Measurements from ENCODE around the gene COL9A3.
"Not testable (repeated sequence)": the region's sequence is repeated elsewhere in the genome, so short reads cannot be mapped to it uniquely, and the experiment has no call there.

Gene COL9A3

GRCh38 chr20:62858058-62858830 lies 41.4 kb downstream of the COL9A3 start:
- Histone ChIP-seq H3K36me3 (ENCODE audit: control insufficient read depth, insufficient read depth, low read length) (peaks cover 37% of the 10 kb centered on the region), H3K27ac (ENCODE audit: low read depth, low read length) (no peak overlapping the region), H3K4me3 (ENCODE audit: low read depth, low read length) (no peak overlapping the region), H3K4me1 (ENCODE audit: control insufficient read depth, insufficient read depth, low read length) (peaks cover 17% of the 10 kb centered on the region), H3K27me3 (ENCODE audit: control insufficient read depth, insufficient read depth, low read length) (no peaks in the 10 kb centered on the region), H3K9ac (ENCODE audit: low read length) (no peak overlapping the region), H3K9me3 (ENCODE audit: control insufficient read depth, insufficient read depth, low read depth, low read length) (no peaks in the 10 kb centered on the region)

- no peaks in the 10 kb centered on the region for H3K9me3 ChIP-seq (ENCODE audit: control insufficient read depth, insufficient read depth, low read depth, low read length)
- peaks cover 23% of the 10 kb centered on the region for H3K36me3 ChIP-seq (ENCODE audit: control insufficient read depth, insufficient read depth, low read length)
- H3K4me1 ChIP-seq (ENCODE audit: control insufficient read depth, insufficient read depth, low read length), result peaks cover 17% of the 10 kb centered on the region
- H3K4me3 ChIP-seq (ENCODE audit: low read depth, low read length), result peak overlapping the region; percentile 45
- H3K9ac ChIP-seq (ENCODE audit: low read length), result no peak overlapping the region
- no peak overlapping the region for H3K27ac ChIP-seq (ENCODE audit: low read depth, low read length)
- H3K27me3 ChIP-seq (ENCODE audit: control insufficient read depth, insufficient read depth, low read length), result no peaks in the 10 kb centered on the region
Observed at GRCh38 chr20:62859721-62860120, 42.9 kb downstream of the COL9A3 start.

- no peaks in the 10 kb centered on the region for H3K27me3 ChIP-seq (ENCODE audit: control insufficient read depth, insufficient read depth, low read length)
- H3K4me1 ChIP-seq (ENCODE audit: control insufficient read depth, insufficient read depth, low read length), result peaks cover 17% of the 10 kb centered on the region
- H3K9me3 ChIP-seq (ENCODE audit: control insufficient read depth, insufficient read depth, low read depth, low read length), result no peaks in the 10 kb centered on the region
- no peak overlapping the region for H3K27ac ChIP-seq (ENCODE audit: low read depth, low read length)
- peaks cover 16% of the 10 kb centered on the region for H3K36me3 ChIP-seq (ENCODE audit: control insufficient read depth, insufficient read depth, low read length)
- peak overlapping the region; percentile 2 for H3K9ac ChIP-seq (ENCODE audit: low read length)
- peak overlapping the region; percentile 45 for H3K4me3 ChIP-seq (ENCODE audit: low read depth, low read length)
Observed at GRCh38 chr20:62860391-62860923, 43.6 kb downstream of the COL9A3 start.

- Histone ChIP-seq H3K9ac (ENCODE audit: low read length) (peak overlapping the region; percentile 77), H3K27me3 (ENCODE audit: control insufficient read depth, insufficient read depth, low read length) (no peaks in the 10 kb centered on the region), H3K36me3 (ENCODE audit: control insufficient read depth, insufficient read depth, low read length) (peaks cover 15% of the 10 kb centered on the region), H3K27ac (ENCODE audit: low read depth, low read length) (no peak overlapping the region), H3K4me1 (ENCODE audit: control insufficient read depth, insufficient read depth, low read length) (peaks cover 17% of the 10 kb centered on the region), H3K9me3 (ENCODE audit: control insufficient read depth, insufficient read depth, low read depth, low read length) (no peaks in the 10 kb centered on the region), H3K4me3 (ENCODE audit: low read depth, low read length) (peak overlapping the region; percentile 81)
Observed at GRCh38 chr20:62860924-62861691, 44.3 kb downstream of the COL9A3 start.

GRCh38 chr20:62861726-62862336 lies 45.0 kb downstream of the COL9A3 start, which contains the start of gene TCFL5:
Gene TCFL5 (minus strand): TSS chr20:62861822. CDS start chr20:62861670, 152 bp downstream.
- Histone ChIP-seq H3K27ac (ENCODE audit: low read depth, low read length) (no peak within 1 kb of the TSS), H3K9ac (ENCODE audit: low read length) (peak within 1 kb of the TSS; percentile 77), H3K4me3 (ENCODE audit: low read depth, low read length) (peak within 1 kb of the TSS; percentile 81), H3K4me1 (ENCODE audit: control insufficient read depth, insufficient read depth, low read length) (peaks cover 17% of the 10 kb centered on the region), H3K27me3 (ENCODE audit: control insufficient read depth, insufficient read depth, low read length) (no peaks in the 10 kb centered on the region), H3K36me3 (ENCODE audit: control insufficient read depth, insufficient read depth, low read length) (peaks cover 12% of the 10 kb centered on the region), H3K9me3 (ENCODE audit: control insufficient read depth, insufficient read depth, low read depth, low read length) (no peaks in the 10 kb centered on the region)

GRCh38 chr20:62864207-62864606 lies 47.4 kb downstream of the COL9A3 start:
- no peak overlapping the region for H3K4me3 ChIP-seq (ENCODE audit: low read depth, low read length)
- no peaks in the 10 kb centered on the region for H3K27me3 ChIP-seq (ENCODE audit: control insufficient read depth, insufficient read depth, low read length)
- peaks cover 17% of the 10 kb centered on the region for H3K4me1 ChIP-seq (ENCODE audit: control insufficient read depth, insufficient read depth, low read length)
- H3K9ac ChIP-seq (ENCODE audit: low read length), result no peak overlapping the region
- no peaks in the 10 kb centered on the region for H3K9me3 ChIP-seq (ENCODE audit: control insufficient read depth, insufficient read depth, low read depth, low read length)
- H3K36me3 ChIP-seq (ENCODE audit: control insufficient read depth, insufficient read depth, low read length), result no peaks in the 10 kb centered on the region
- H3K27ac ChIP-seq (ENCODE audit: low read depth, low read length), result no peak overlapping the region

GRCh38 chr20:62872184-62872847 lies 55.5 kb downstream of the COL9A3 start:
- Histone ChIP-seq H3K4me1 (ENCODE audit: control insufficient read depth, insufficient read depth, low read length) (peaks cover 11% of the 10 kb centered on the region; the same call in 1 of the 2 replicates), H3K27ac (ENCODE audit: low read depth, low read length) (no peak overlapping the region), H3K36me3 (ENCODE audit: control insufficient read depth, insufficient read depth, low read length) (no peaks in the 10 kb centered on the region), H3K9me3 (ENCODE audit: control insufficient read depth, insufficient read depth, low read depth, low read length) (no peaks in the 10 kb centered on the region), H3K4me3 (ENCODE audit: low read depth, low read length) (no peak overlapping the region), H3K27me3 (ENCODE audit: control insufficient read depth, insufficient read depth, low read length) (no peaks in the 10 kb centered on the region), H3K9ac (ENCODE audit: low read length) (no peak overlapping the region)

GRCh38 chr20:62872862-62873261 lies 56.0 kb downstream of the COL9A3 start:
- no peaks in the 10 kb centered on the region for H3K36me3 ChIP-seq (ENCODE audit: control insufficient read depth, insufficient read depth, low read length)
- H3K4me3 ChIP-seq (ENCODE audit: low read depth, low read length), result no peak overlapping the region
- no peak overlapping the region for H3K9ac ChIP-seq (ENCODE audit: low read length)
- H3K27ac ChIP-seq (ENCODE audit: low read depth, low read length), result no peak overlapping the region
- H3K4me1 ChIP-seq (ENCODE audit: control insufficient read depth, insufficient read depth, low read length), result peaks cover 11% of the 10 kb centered on the region; the same call in 1 of the 2 replicates
- no peaks in the 10 kb centered on the region for H3K9me3 ChIP-seq (ENCODE audit: control insufficient read depth, insufficient read depth, low read depth, low read length)
- no peaks in the 10 kb centered on the region for H3K27me3 ChIP-seq (ENCODE audit: control insufficient read depth, insufficient read depth, low read length)

GRCh38 chr20:62873280-62873679 lies 56.4 kb downstream of the COL9A3 start:
- H3K4me3 ChIP-seq (ENCODE audit: low read depth, low read length), result no peak overlapping the region
- H3K27ac ChIP-seq (ENCODE audit: low read depth, low read length), result no peak overlapping the region
- H3K9me3 ChIP-seq (ENCODE audit: control insufficient read depth, insufficient read depth, low read depth, low read length), result no peaks in the 10 kb centered on the region

GRCh38 chr20:62873681-62874031 lies 56.8 kb downstream of the COL9A3 start:
- H3K27me3 ChIP-seq (ENCODE audit: control insufficient read depth, insufficient read depth, low read length); H3K9ac ChIP-seq (ENCODE audit: low read length); H3K36me3 ChIP-seq (ENCODE audit: control insufficient read depth, insufficient read depth, low read length); H3K27ac ChIP-seq (ENCODE audit: low read depth, low read length); H3K9me3 ChIP-seq (ENCODE audit: control insufficient read depth, insufficient read depth, low read depth, low read length): not testable (repeated sequence)
- H3K4me1 ChIP-seq (ENCODE audit: control insufficient read depth, insufficient read depth, low read length), result peaks cover 17% of the 10 kb centered on the region
- 0 out of 2 replicates have a peak overlapping the region, but pooled peaks have one; percentile 25 for H3K4me3 ChIP-seq (ENCODE audit: low read depth, low read length)

More at GRCh38 chr20:62873280-62873679, 56.4 kb downstream of the COL9A3 start:
- no peaks in the 10 kb centered on the region for H3K27me3 ChIP-seq (ENCODE audit: control insufficient read depth, insufficient read depth, low read length)
- peaks cover 13% of the 10 kb centered on the region for H3K4me1 ChIP-seq (ENCODE audit: control insufficient read depth, insufficient read depth, low read length)
- no peak overlapping the region for H3K9ac ChIP-seq (ENCODE audit: low read length)
- H3K36me3 ChIP-seq (ENCODE audit: control insufficient read depth, insufficient read depth, low read length), result no peaks in the 10 kb centered on the region
